NK-92 (cell line): ENCODE measurements around the gene UBR4.
A peak's percentile ranks its signal among the peaks of the same experiment; 100 is the strongest.
"Not testable (repeated sequence)": the region's sequence is repeated elsewhere in the genome, so short reads cannot be mapped to it uniquely, and the experiment has no call there.

Source experiments
- DNase-seq: peaks from one replicate; lab custom pipeline; 2025; ENCODE audit not compliant: unreplicated experiment; lab: John Stamatoyannopoulos, UW

UBR4 gene

DNA sequence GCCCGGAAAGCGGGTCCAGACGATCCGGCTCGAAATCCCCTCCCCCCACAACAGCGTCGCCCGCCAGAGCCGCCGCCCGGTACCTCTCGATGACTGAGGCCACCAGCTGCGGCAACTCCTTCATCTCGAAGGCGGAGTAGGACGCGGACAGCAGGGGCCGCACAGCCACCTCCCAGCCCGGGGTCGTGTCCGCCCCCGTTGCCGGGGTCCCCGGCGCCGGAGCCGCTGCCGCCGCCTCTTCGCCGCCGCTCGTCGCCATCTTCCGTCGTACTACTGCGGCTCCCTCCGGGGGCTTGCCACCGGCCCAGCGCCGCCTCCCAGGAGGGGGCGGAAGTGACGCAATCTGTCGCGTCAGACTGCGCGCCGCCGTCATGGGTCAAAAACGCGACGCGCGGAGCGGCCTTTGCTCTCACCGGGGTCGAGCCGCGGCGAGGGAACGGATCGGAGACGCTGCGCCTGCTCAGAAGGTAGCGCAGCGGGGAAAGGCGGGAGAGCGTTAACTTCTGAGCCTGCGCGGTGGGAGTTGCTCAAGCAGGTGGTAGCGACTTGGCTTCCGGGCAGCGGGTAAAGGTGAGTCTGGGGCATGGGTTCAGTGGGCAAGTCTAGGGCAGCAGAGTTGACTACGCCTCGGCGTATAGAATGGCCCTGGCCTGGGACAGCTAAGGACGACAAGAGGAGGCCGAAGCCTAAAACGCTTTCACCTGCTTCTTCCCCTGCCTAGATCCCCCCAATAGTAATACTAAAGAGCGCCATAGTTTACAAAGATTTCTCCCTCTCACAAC lies at the start of gene UBR4:
TSS of gene UBR4 (minus strand) at position 277 of the 782 bp plus-strand sequence. CDS start at position 259, 18 bp downstream.
- DNase-seq, result peak; percentile 89

DNA sequence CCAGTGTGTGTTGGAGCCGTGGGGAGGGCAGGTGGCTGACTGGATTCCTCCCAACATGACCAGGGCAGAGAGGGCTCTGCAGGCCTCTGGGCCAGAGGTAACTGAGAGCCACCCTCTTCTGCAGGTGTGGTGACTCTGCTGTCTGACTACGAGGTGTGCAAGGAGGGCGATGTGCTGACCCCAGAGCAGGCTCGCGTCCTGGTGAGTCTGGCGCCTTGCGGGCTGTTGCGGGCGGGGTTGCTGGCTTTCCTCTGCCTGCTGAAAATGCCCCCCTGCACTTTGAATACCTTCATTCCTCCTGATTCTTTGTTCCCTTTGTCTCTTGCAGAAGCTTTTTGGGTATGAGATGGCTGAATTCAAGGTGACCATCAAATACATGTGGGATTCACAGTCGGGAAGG lies 48.3 kb upstream of the UBR4 start:
- no peak for DNase-seq

GRCh38 chr1:19257178-19257914 lies 47.3 kb upstream of the UBR4 start:
- DNase-seq, result no peak

DNA sequence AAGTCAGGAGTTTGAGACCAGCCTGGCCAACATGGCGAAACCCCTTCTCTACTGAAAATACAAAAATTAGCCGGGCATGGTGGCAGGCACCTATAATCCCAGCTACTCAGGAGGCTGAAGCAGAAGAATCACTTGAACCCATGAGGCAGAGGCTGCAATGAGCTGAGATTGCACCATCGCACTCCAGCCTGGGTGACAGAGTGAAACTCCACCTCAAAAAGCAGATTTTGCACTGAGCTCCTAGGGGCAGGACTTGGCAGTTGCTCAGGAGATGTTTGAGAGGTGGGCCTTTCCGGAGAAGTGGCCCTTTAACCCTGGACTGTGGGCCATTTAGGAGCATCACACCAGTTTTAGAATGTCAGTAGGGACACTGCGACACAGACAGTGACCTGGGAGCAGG lies 46.2 kb upstream of the UBR4 start:
- not testable (repeated sequence) for DNase-seq

- no peak for DNase-seq
Observed at GRCh38 chr1:19255288-19255687, 45.2 kb upstream of the UBR4 start.

GRCh38 chr1:19254416-19254815 lies 44.4 kb upstream of the UBR4 start:
- no peak for DNase-seq

DNA sequence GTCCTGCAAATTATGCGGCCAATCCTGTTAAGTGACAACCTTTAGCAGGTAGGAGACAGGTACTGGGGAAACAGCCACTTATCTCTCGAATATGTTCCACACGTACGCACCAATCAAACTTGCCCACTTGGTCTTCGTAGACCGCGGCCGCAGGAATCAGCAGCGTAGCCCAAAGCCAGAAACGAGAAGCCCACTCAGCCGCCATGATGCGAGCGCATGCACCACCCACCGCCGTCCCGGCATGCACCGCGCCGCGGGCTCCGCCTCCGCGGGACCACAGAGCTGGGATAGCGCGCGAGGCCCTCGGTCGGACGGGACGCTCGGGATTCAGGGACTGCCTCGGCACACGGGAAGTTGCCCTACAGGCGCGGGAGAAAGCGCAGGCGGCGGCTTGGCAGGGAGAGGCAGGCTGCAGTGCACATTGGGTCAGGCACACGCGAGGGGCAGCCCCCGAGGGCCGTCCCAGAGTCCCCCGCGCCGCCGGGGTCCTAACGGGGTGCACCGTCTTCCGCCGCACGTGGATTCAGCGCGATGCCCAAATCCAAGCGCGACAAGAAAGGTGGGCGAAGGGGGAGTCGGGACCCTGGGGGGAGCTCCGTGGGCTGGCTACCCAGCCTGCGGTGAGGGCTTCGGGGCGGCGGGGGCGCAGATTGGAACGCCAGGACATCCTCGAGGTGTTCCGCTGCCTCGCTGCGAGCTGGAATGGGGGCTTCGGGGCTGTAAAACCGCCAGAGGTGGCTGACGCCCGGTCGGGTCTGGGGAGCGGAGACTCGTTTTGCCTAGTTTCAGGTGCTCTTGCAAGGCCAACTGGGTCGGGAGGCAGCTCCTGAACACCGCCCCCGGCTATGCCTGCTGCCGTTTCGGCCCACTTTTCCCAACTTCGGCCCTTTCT lies 41.5 kb upstream of the UBR4 start, which contains the start of the genes EMC1 and MRTO4:
TSS of gene EMC1 (minus strand) at position 220 of the 892 bp plus-strand sequence. CDS start at position 205, 15 bp downstream.
TSS of gene MRTO4 (plus strand) at position 501 of the 892 bp plus-strand sequence. CDS start at position 532, 31 bp downstream.
- no peak for DNase-seq

- no peak for DNase-seq
Observed at GRCh38 chr1:19250629-19251304, 40.7 kb upstream of the UBR4 start.

- no peak for DNase-seq
Observed at GRCh38 chr1:19240673-19241538, 30.8 kb upstream of the UBR4 start.

DNA sequence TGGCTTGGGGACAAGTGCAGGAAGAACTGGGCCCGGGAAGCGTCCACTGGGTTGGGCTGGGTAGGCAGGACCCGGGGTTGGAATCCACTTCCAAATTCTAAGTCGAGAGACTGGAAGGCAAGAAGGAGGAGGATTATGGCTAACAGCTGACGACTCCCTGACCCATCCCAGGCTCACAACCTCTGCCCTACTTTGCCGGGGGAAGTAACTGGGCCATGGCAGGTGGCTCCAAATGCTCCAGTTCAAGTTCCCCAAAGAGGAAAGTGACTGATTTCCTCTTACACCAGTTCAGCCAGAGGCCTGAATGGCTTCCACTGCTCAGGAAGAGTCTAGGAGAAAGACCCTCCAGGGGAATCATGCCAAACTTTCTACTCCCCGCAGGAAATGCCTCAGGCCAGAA lies 29.8 kb upstream of the UBR4 start:
- DNase-seq, result no peak

GRCh38 chr1:19234224-19234623 lies 24.2 kb upstream of the UBR4 start:
- DNase-seq, result no peak

DNA sequence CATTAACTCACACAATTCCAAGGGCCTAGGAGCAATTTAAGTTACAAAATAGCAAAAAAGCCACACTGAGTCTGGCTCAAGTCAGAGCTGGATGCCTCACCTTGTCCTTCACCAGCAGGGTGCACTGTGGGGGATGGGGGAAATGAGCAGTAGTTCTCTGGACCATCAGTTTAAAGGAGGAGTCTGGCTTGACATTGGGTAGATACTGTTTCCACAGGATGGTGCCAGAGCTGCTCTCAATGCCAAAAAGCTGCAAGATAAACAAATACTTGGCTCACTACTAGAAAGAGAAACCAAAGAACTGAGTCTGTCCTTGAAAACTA lies 22.4 kb upstream of the UBR4 start:
- DNase-seq, result no peak

DNA sequence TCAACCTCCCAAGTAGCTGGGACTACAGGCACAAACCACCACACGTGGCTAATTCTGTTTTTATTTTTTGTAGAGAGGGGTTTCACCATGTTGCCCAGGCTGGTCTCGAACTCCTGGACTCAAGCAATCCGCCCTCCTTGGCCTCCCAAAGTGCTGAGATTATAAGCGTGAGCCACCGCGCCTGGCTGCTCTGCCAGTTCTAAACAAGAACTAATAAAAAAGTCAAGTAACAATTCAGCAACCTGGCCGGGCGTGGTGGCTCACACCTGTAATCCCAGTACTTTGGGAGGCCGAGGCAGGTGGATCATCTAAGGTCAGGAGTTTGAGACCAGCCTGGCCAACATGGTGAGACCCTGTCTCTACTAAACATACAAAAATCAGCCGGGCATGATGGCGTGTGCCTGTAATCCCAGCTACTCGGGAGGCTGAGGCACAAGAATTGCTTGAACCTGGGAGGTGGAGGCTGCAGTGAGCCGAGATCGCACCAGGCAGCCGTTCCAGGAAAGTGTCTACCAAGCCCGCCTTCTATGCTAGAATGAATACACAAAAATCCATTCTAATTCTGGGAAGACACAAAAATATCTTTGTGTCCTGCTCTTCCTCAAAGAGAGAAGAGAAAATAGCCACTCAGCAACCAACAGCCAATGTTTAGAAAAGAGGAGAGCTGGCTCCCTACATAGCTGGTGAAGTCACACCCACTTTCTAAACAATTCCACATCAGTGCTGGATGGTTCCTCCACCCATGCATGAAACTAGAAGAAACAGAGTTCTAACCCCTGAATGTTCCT lies 21.9 kb upstream of the UBR4 start:
- DNase-seq, result not testable (repeated sequence)

DNA sequence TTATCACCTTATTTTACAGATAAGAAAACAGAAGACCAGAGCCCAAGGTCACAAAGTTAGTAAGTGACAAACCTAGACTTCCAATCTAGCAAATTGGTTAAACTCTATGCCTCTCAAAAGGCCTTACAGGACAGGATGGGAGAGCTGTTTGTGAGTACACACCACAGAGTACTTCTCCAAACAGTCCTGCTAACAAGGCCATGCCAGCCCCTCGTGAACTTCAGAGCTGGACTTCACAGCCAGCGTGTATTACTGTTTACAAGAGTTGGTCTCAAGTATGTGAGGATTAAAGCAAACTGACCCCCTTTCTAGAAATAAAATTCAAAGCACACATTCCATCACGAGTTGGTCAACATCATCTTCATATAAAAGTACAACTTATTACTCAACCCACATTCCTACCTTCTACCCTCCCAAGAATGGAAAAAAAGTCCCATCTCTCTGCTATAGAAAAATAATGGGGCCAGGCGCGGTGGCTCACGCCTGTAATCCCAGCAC lies 19.8 kb upstream of the UBR4 start:
- DNase-seq, result no peak

DNA sequence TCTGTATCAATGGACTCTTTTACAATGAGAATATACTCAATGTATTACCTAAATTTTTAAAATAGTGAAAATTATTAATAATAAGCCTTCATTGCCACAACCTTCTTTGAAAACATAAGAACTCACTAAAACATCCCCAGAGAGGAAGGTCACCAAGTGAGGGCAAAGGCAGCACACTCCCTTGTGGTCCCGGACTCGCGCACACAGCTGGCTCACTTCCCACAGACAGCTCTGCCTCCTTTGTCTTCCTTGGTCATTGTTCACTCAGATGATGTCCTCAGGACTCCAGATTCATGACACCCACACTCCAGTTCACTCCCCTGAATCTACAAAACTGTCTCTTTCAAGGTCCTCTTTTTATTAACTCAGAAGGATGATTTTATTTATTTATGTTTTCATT lies 19.2 kb upstream of the UBR4 start:
- DNase-seq, result no peak

GRCh38 chr1:19222979-19223824 lies 13.1 kb upstream of the UBR4 start:
- no peak for DNase-seq

DNA sequence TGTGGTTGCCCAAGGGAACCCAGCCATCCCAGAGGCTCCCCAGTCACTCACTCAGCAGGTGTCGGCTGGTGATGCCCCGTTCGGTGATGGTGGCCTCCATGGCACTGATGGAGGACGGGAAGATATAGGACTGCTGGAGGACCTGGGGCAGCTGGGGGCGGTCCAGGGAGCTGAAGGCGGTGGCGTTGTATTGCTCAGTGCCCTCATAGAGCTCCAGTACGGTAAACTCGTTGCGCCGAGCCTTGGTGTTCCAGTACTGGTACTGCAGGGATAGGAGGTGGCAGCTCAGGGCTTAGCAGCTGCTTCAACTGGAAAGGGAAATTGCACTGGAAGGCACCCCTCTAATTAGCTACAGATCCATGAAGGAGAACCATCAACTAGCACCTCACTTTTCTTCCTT lies 12.5 kb upstream of the UBR4 start:
- no peak for DNase-seq

- DNase-seq, result no peak
Observed at GRCh38 chr1:19220991-19221390, 10.9 kb upstream of the UBR4 start.
